PC-9 (cell line): Measurements from ENCODE around the gene AATF. TPM values are rescaled to one million over a fixed set of nuclear protein-coding genes. Genes with fewer than 3 reads are reported as not detected.

ENCODE experiments used
- BruUV-seq: library from RNA; stranded (reverse); fragments of 400-500 nt; replicated peaks from 2 replicates; lab custom pipeline; 2021; lab: Mats Ljungman, UMichigan
- CTCF ChIA-PET: fragments of 300-600 bp; sonication (Branson Sonifier 250); formaldehyde crosslinking; loops from one replicate; lab custom pipeline; 2022; ENCODE audit warnings: antibody characterized with exemption; lab: Charles Lee
- POLR2A ChIA-PET: fragments of 300-600 bp; sonication (Branson Sonifier 250); formaldehyde crosslinking; loops from one replicate; lab custom pipeline; 2022; ENCODE audit warnings: antibody characterized with exemption; ENCODE audit not compliant: unreplicated experiment; lab: Charles Lee
- DNase-seq, 2 experiments: peaks; one replicate each; pipeline versions ENCODE4 v3.0.0 to v3.0.0-alpha.2; 2015 to 2022; ENCODE audit warnings: mixed read lengths in 1 of 2
- H2AFZ ChIP-seq: fragments of 200-600 bp; sonication (generic); 2 replicates; pipeline ENCODE4 v1.8.1; 2017; ENCODE audit warnings: antibody characterized with exemption
- H3F3A ChIP-seq: fragments of 200-600 bp; sonication (generic); 2 replicates; pipeline ENCODE4 v1.8.1; 2017; ENCODE audit warnings: antibody characterized with exemption, mild to moderate bottlenecking, low read depth; ENCODE audit not compliant: insufficient read depth
- H3K27ac ChIP-seq: fragments of 200-600 bp; sonication (generic); 2 replicates; pipeline ENCODE4 v1.6.1; 2016; ENCODE audit warnings: mixed run types
- H3K27me3 ChIP-seq: fragments of 200-600 bp; sonication (generic); 2 replicates; pipeline ENCODE4 v1.6.1; 2016; ENCODE audit warnings: low read depth, mixed run types; ENCODE audit not compliant: insufficient read depth
- H3K36me3 ChIP-seq: fragments of 200-600 bp; sonication (generic); 2 replicates; pipeline ENCODE4 v1.6.1; 2016; ENCODE audit warnings: low read depth, mixed run types
- H3K4me1 ChIP-seq: fragments of 200-600 bp; sonication (generic); replicated peaks from 2 replicates; pipeline ENCODE4 v1.6.1; 2016; ENCODE audit warnings: mixed run types; ENCODE audit not compliant: insufficient read depth
- H3K4me2 ChIP-seq: fragments of 200-600 bp; sonication (generic); 2 replicates; pipeline ENCODE4 v1.6.1; 2017; ENCODE audit warnings: mixed run types
- H3K4me3 ChIP-seq: fragments of 200-600 bp; sonication (generic); 2 replicates; pipeline ENCODE4 v1.6.1; 2016; ENCODE audit warnings: mixed run types
- H3K79me2 ChIP-seq: fragments of 200-600 bp; sonication (generic); 2 replicates; pipeline ENCODE4 v1.6.1; 2017; ENCODE audit warnings: low read depth, mixed run types
- H3K9me2 ChIP-seq: fragments of 200-600 bp; sonication (generic); 2 replicates; pipeline ENCODE4 v1.8.1; 2017; ENCODE audit warnings: mild to moderate bottlenecking; ENCODE audit not compliant: insufficient read depth
- H3K9me3 ChIP-seq: fragments of 200-600 bp; sonication (generic); 2 replicates; pipeline ENCODE4 v1.8.1; 2016; ENCODE audit warnings: low read depth; ENCODE audit not compliant: insufficient read depth
- H4K20me1 ChIP-seq: fragments of 200-600 bp; sonication (generic); 2 replicates; pipeline ENCODE4 v1.8.1; 2017; ENCODE audit not compliant: insufficient read depth
- EZH2 ChIP-seq: fragments of 200-600 bp; sonication (generic); IDR thresholded peaks from 2 replicates; pipeline ENCODE4 v1.8.0; 2017; ENCODE audit warnings: antibody characterized with exemption, low read depth
- intact Hi-C: fragments of 100-400 bp; cut with micrococcal nuclease; formaldehyde crosslinking; loops from one replicate; pipeline ENCODE4 v1.10.0; 2022; ENCODE audit not compliant: unreplicated experiment
- total RNA-seq: library from RNA; stranded (reverse); gene quantifications from 2 replicates; pipeline ENCODE4 v1.2.3, GENCODE V29; 2021
- TF ChIP-seq, protein P1 (sequence below): fragments of 200-600 bp; sonication (generic); conservative IDR thresholded peaks from 2 replicates; pipeline ENCODE4 v1.6.1; 2017; ENCODE audit warnings: mixed run types, antibody characterized with exemption, mild to moderate bottlenecking, moderate library complexity

AATF gene
- total RNA-seq, 1 experiment from 2014 or later = 71.4 TPM

DNA sequence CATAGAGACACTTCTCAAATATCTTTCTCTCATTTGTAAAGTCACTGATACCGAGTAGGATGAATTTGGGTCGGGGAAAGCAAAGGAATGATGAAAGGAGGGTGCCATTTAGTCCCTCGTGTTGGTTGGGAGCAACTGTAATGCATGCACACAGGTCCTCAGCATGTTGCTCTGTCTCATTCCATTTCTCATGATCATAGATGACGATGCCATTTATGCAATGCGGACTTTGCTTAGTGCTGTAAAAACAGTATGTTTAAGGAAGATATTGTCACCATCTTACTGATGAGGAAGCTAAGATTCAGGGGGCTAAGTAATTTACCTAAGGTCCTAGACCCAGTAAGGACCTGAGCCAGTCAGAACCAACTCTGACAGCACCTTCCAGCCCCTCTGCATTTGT is 100.1 kb downstream of the AATF start:
- Histone ChIP-seq H2AFZ (no peak overlapping the region), H3K4me3 (no peak overlapping the region), H3K9me3 (no peaks in the 10 kb centered on the region), H3K27ac (no peak overlapping the region), H3K79me2 (0 out of 2 replicates have a peak, but pooled peaks cover 7% of the 10 kb centered on the region), H4K20me1 (peaks cover 16% of the 10 kb centered on the region; the same call in 1 of the 2 replicates), H3K9me2 (no peaks in the 10 kb centered on the region), H3F3A (peaks cover 5% of the 10 kb centered on the region; the same call in 1 of the 2 replicates), H3K36me3 (no peaks in the 10 kb centered on the region), H3K4me2 (no peak overlapping the region), H3K27me3 (no peaks in the 10 kb centered on the region), H3K4me1 (no peaks in the 10 kb centered on the region)
- TF ChIP-seq EZH2 = no peak
- TF ChIP-seq, protein P1, sequence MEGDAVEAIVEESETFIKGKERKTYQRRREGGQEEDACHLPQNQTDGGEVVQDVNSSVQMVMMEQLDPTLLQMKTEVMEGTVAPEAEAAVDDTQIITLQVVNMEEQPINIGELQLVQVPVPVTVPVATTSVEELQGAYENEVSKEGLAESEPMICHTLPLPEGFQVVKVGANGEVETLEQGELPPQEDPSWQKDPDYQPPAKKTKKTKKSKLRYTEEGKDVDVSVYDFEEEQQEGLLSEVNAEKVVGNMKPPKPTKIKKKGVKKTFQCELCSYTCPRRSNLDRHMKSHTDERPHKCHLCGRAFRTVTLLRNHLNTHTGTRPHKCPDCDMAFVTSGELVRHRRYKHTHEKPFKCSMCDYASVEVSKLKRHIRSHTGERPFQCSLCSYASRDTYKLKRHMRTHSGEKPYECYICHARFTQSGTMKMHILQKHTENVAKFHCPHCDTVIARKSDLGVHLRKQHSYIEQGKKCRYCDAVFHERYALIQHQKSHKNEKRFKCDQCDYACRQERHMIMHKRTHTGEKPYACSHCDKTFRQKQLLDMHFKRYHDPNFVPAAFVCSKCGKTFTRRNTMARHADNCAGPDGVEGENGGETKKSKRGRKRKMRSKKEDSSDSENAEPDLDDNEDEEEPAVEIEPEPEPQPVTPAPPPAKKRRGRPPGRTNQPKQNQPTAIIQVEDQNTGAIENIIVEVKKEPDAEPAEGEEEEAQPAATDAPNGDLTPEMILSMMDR = no peak
- DNase-seq = no peak
- POLR2A ChIA-PET = no interaction called here
- CTCF ChIA-PET = no interaction called here
- intact Hi-C loops = no loop called here
- no TSS peak for BruUV-seq

DNA sequence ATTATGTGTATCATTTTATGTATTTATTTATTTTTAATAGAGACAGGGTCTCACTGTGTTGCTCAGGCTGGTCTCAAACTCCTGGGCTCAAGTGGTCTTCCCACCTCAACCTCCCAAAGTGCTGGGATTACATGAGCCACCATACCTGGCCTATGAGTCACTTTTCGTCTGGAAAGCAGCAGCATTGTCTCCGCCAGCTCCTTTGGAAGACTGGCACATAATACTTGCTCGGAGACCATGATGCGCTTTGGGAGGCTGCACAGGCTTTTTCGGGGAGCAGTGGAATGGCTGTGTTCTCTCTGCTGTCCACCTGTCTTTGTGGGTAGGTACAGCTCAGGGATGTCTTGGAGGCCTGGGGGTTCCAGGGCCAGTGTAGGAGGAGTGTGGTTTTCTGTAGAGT is 102.2 kb downstream of the AATF start:
- Histone ChIP-seq H3K9me3 (no peaks in the 10 kb centered on the region), H3K36me3 (no peaks in the 10 kb centered on the region), H3K9me2 (no peaks in the 10 kb centered on the region), H3K79me2 (0 out of 2 replicates have a peak, but pooled peaks cover 7% of the 10 kb centered on the region), H3K4me1 (no peaks in the 10 kb centered on the region), H2AFZ (no peak overlapping the region), H3K4me2 (no peak overlapping the region), H3F3A (peaks cover 5% of the 10 kb centered on the region; the same call in 1 of the 2 replicates), H3K27ac (no peak overlapping the region), H3K4me3 (no peak overlapping the region), H4K20me1 (peaks cover 21% of the 10 kb centered on the region; the same call in 1 of the 2 replicates), H3K27me3 (no peaks in the 10 kb centered on the region)
- TF ChIP-seq EZH2 = no peak
- TF ChIP-seq, protein P1 = no peak
- CTCF ChIA-PET = no interaction called here
- no peak for DNase-seq
- BruUV-seq = no TSS peak
- intact Hi-C loops = no loop called here
- POLR2A ChIA-PET = interaction anchor here (0.8 kb wide), 1 partner anchor 10 kb away, joined by 8 read pairs; no protein-coding TSS in a partner anchor

DNA sequence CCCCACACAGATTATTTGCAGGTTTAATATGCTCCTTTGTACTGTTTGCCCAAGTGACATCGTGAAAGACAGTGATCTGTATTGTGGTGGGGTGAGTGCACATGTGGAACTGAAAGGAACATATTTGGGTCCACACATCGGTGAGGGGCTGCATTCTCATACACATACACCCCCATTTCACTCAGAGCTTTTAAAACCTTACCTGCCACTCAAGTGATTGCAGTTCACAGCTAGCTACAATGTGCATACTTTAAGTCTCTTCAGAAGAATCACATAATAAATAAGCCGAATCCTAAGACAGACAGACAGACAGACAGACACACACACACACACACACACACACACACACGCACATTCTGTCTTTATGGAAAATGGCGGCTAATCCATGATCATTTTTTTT is 102.6 kb downstream of the AATF start:
- Histone ChIP-seq H3F3A (peaks cover 5% of the 10 kb centered on the region; the same call in 1 of the 2 replicates), H3K4me3 (no peak overlapping the region), H3K27me3 (no peaks in the 10 kb centered on the region), H3K4me1 (no peaks in the 10 kb centered on the region), H3K79me2 (0 out of 2 replicates have a peak, but pooled peaks cover 7% of the 10 kb centered on the region), H2AFZ (no peak overlapping the region), H3K9me2 (no peaks in the 10 kb centered on the region), H3K4me2 (no peak overlapping the region), H4K20me1 (peaks cover 21% of the 10 kb centered on the region; the same call in 1 of the 2 replicates), H3K27ac (no peak overlapping the region), H3K9me3 (no peaks in the 10 kb centered on the region), H3K36me3 (no peaks in the 10 kb centered on the region)
- BruUV-seq = no TSS peak
- TF ChIP-seq, protein P1 = no peak
- TF ChIP-seq EZH2 = no peak
- POLR2A ChIA-PET = interaction anchor here (0.8 kb wide), 1 partner anchor 9 kb away, joined by 8 read pairs; no protein-coding TSS in a partner anchor
- CTCF ChIA-PET = no interaction called here
- intact Hi-C loops = no loop called here
- DNase-seq = no peak
